CD14-positive monocyte (primary cell): ENCODE results near the gene ERC1. TPM values are rescaled to one million over a fixed set of nuclear protein-coding genes. Genes with fewer than 3 reads are reported as not detected.

Experiments
- DNase-seq, 3 donors: peaks; one replicate each; pipeline ENCODE4 v3.0.0-alpha.2; 2011 to 2022
- H2AFZ ChIP-seq: 2 replicates; pipeline ENCODE4 v1.6.0; 2012; ENCODE audit warnings: mild to moderate bottlenecking, low read depth, low read length, inconsistent platforms; ENCODE audit not compliant: insufficient read depth, poor library complexity, severe bottlenecking
- H3K27ac ChIP-seq, 2 donors: 1 replicate in 1 of 2; 2 replicates in 1 of 2; pipeline ENCODE4 v1.5.1; 2012 to 2013; ENCODE audit warnings: low read length in 2 of 2, control low read depth in 1 of 2, inconsistent platforms in 1 of 2, low read depth in 1 of 2, mild to moderate bottlenecking in 1 of 2
- H3K27me3 ChIP-seq, 2 donors: one replicate each; pipeline versions ENCODE4 v1.6.0 to v1.6.1; 2011 to 2013; ENCODE audit warnings: low read length in 2 of 2; ENCODE audit not compliant: control insufficient read depth in 2 of 2, insufficient read depth in 2 of 2
- H3K36me3 ChIP-seq, 2 donors: replicated peaks in 1 of 2; 1 replicate in 1 of 2; 2 replicates in 1 of 2; pipeline versions ENCODE4 v1.5.1 to v1.6.1; 2012 to 2013; ENCODE audit warnings: low read length in 2 of 2, control low read depth in 1 of 2, inconsistent platforms in 1 of 2, mild to moderate bottlenecking in 1 of 2; ENCODE audit not compliant: insufficient read depth in 2 of 2, control insufficient read depth in 1 of 2
- H3K4me1 ChIP-seq, 2 donors: 1 replicate in 1 of 2; 2 replicates in 1 of 2; pipeline versions ENCODE4 v1.5.1 to v1.6.1; 2012 to 2013; ENCODE audit warnings: low read length in 2 of 2, control low read depth in 1 of 2, inconsistent platforms in 1 of 2, mild to moderate bottlenecking in 1 of 2, moderate library complexity in 1 of 2; ENCODE audit not compliant: insufficient read depth in 2 of 2, control insufficient read depth in 1 of 2
- H3K4me2 ChIP-seq: replicated peaks from 2 replicates; pipeline ENCODE3; 2012; ENCODE audit warnings: low read length, moderate library complexity, mild to moderate bottlenecking; ENCODE audit not compliant: poor library complexity, severe bottlenecking; ENCODE audit errors: extremely low read depth
- H3K4me3 ChIP-seq, 3 experiments: fragments of 200-600 bp in 1 of 3; sonication (generic) in 1 of 3; replicated peaks in 1 of 3; 1 replicate in 2 of 3; 2 replicates in 1 of 3; pipeline ENCODE4 v1.5.1; 2011 to 2013; ENCODE audit warnings: low read length in 3 of 3, mild to moderate bottlenecking in 3 of 3, control low read depth in 2 of 3, low read depth in 2 of 3, inconsistent platforms in 1 of 3, moderate library complexity in 1 of 3
- H3K79me2 ChIP-seq: 2 replicates; pipeline ENCODE4 v1.6.0; 2012; ENCODE audit warnings: mild to moderate bottlenecking, control low read depth, inconsistent platforms, low read length, moderate library complexity; ENCODE audit not compliant: insufficient read depth
- H3K9ac ChIP-seq: 2 replicates; pipeline ENCODE4 v1.6.0; 2017; ENCODE audit warnings: low read length, mild to moderate bottlenecking; ENCODE audit not compliant: insufficient read depth, poor library complexity, severe bottlenecking
- H3K9me3 ChIP-seq, 2 donors: replicated peaks in 1 of 2; 1 replicate in 1 of 2; 2 replicates in 1 of 2; pipeline versions ENCODE4 v1.5.1 to v1.6.1; 2012 to 2013; ENCODE audit warnings: low read length in 2 of 2, control low read depth in 1 of 2; ENCODE audit not compliant: control insufficient read depth in 1 of 2, insufficient read depth in 1 of 2
- H4K20me1 ChIP-seq: 2 replicates; pipeline ENCODE4 v1.6.0; 2012; ENCODE audit warnings: mild to moderate bottlenecking, low read length, control low read depth, moderate library complexity; ENCODE audit not compliant: insufficient read depth
- H3K27ac Mint-ChIP-seq, 7 donors: one replicate each; pipeline ENCODE4 v1.8.0; 2020; ENCODE audit warnings: mild to moderate bottlenecking in 7 of 7, mixed read lengths in 7 of 7, moderate library complexity in 6 of 7, inconsistent platforms in 2 of 7
- H3K27me3 Mint-ChIP-seq, 3 donors: one replicate each; pipeline ENCODE4 v1.8.0; 2021 to 2022; ENCODE audit warnings: low read depth in 3 of 3, mild to moderate bottlenecking in 3 of 3, mixed read lengths in 3 of 3, moderate library complexity in 3 of 3, inconsistent platforms in 1 of 3
- H3K36me3 Mint-ChIP-seq, 2 donors: one replicate each; pipeline ENCODE4 v1.8.0; 2020; ENCODE audit warnings: mixed read lengths in 2 of 2, inconsistent platforms in 1 of 2, mild to moderate bottlenecking in 1 of 2
- H3K4me1 Mint-ChIP-seq: one replicate; pipeline ENCODE4 v1.8.0; 2020; ENCODE audit warnings: mild to moderate bottlenecking, mixed read lengths
- H3K4me3 Mint-ChIP-seq, 2 donors: one replicate each; pipeline ENCODE4 v1.8.0; 2020; ENCODE audit warnings: mild to moderate bottlenecking in 2 of 2, mixed read lengths in 2 of 2, moderate library complexity in 1 of 2
- H3K9me3 Mint-ChIP-seq, 7 donors: one replicate each; pipeline ENCODE4 v1.8.0; 2020 to 2022; ENCODE audit warnings: mixed read lengths in 7 of 7, mild to moderate bottlenecking in 6 of 7, moderate library complexity in 6 of 7, inconsistent platforms in 2 of 7
- WGBS: methylation state at CpG from one replicate; pipeline ENCODE4 v1.1.5; 2013; ENCODE audit warnings: missing lambda C conversion rate; ENCODE audit not compliant: insufficient coverage; 5-methylcytosine and 5-hydroxymethylcytosine counted together
- intact Hi-C, 2 donors: fragments of 100-400 bp; cut with micrococcal nuclease; formaldehyde crosslinking; loops; one replicate each; pipeline versions ENCODE4 v1.15.0 to v1.15.1; 2023
- polyA plus RNA-seq, 3 donors: library from polyadenylated mRNA; depleted of rRNA in 1 of 3; unstranded in 2 of 3; stranded (reverse) in 1 of 3; fragments of 300-500 nt in 2 of 3; fragments of >200 nt in 1 of 3; fragmentation: Illumina TruSeq in 2 of 3; gene quantifications; 1 replicate in 2 of 3; 2 replicates in 1 of 3; pipeline ENCODE4 v1.2.3, GENCODE V29; 2012 to 2021
- TF ChIP-seq, protein P1 (sequence below): fragments of 200-600 bp; IDR thresholded peaks from one replicate; pipeline ENCODE4 v1.8.0; 2022; ENCODE audit warnings: antibody characterized with exemption, mild to moderate bottlenecking

The ERC1 gene
- polyA plus RNA-seq, 3 donors = 4.0 to 14.3 (median 5.1) TPM

DNA sequence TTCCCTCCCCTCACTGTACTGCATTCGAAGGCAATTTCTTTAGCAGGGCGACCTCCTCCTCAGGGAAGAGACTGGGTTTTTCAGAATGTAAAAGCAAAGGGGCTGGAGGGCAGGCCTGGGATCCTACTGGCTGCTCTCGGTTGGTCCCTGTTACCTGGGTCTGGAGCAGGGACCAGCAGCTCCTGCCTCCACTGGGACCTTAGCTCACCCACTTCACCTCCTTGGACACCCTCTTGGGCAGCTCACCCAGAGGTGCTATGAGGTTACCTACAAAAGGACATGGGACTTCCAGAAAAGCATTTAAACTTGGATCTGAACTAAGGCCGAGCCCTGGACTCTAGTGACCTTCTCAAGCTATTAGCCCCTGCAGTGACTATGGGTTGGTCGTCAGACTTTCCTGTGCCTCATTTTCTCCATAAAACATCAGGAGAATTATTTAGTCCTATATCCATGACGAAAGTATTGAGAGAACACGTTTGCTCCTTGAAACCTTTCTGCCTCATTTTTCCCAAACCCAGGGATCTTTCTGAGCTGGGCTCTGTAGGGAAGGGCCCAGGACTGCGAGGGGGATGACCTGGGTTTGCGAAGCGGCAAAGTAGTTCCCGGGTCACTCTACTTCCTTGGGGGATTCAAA, 538.3 kb downstream of the ERC1 start:
- Mint-ChIP-seq H3K27me3 (peaks cover 82 to 93% (median 85%) of the 10 kb centered on the region in 3 donors), H3K9me3 (peaks cover 0 to 19% (median 14%) of the 10 kb centered on the region in 7 donors), H3K36me3 (peaks cover 7 to 10% of the 10 kb centered on the region in 2 donors), H3K27ac (no peak overlapping the region), H3K4me1 (peaks cover 31% of the 10 kb centered on the region), H3K4me3 (peak overlapping the region; percentile 82 to 86)
- Histone ChIP-seq H3K27me3 (peaks cover 62 to 78% of the 10 kb centered on the region in 2 donors), H3K4me3 (peak overlapping the region in 1 of 3 experiments; percentile 53), H2AFZ (peak overlapping the region; percentile 50), H3K9ac (no peak overlapping the region), H3K36me3 (no peaks in the 10 kb centered on the region), H4K20me1 (no peaks in the 10 kb centered on the region), H3K27ac (no peak overlapping the region), H3K79me2 (no peaks in the 10 kb centered on the region), H3K4me2 (peak overlapping the region; percentile 63), H3K9me3 (peaks cover 0 to 34% of the 10 kb centered on the region in 2 donors), H3K4me1 (peaks cover 10 to 26% of the 10 kb centered on the region in 2 donors)
- TF ChIP-seq, protein P1, sequence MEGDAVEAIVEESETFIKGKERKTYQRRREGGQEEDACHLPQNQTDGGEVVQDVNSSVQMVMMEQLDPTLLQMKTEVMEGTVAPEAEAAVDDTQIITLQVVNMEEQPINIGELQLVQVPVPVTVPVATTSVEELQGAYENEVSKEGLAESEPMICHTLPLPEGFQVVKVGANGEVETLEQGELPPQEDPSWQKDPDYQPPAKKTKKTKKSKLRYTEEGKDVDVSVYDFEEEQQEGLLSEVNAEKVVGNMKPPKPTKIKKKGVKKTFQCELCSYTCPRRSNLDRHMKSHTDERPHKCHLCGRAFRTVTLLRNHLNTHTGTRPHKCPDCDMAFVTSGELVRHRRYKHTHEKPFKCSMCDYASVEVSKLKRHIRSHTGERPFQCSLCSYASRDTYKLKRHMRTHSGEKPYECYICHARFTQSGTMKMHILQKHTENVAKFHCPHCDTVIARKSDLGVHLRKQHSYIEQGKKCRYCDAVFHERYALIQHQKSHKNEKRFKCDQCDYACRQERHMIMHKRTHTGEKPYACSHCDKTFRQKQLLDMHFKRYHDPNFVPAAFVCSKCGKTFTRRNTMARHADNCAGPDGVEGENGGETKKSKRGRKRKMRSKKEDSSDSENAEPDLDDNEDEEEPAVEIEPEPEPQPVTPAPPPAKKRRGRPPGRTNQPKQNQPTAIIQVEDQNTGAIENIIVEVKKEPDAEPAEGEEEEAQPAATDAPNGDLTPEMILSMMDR = no peak
- 59% methylated on average over 8 of the region's 11 CpGs for WGBS
- no peak for DNase-seq
- intact Hi-C loops = no loop called here

DNA sequence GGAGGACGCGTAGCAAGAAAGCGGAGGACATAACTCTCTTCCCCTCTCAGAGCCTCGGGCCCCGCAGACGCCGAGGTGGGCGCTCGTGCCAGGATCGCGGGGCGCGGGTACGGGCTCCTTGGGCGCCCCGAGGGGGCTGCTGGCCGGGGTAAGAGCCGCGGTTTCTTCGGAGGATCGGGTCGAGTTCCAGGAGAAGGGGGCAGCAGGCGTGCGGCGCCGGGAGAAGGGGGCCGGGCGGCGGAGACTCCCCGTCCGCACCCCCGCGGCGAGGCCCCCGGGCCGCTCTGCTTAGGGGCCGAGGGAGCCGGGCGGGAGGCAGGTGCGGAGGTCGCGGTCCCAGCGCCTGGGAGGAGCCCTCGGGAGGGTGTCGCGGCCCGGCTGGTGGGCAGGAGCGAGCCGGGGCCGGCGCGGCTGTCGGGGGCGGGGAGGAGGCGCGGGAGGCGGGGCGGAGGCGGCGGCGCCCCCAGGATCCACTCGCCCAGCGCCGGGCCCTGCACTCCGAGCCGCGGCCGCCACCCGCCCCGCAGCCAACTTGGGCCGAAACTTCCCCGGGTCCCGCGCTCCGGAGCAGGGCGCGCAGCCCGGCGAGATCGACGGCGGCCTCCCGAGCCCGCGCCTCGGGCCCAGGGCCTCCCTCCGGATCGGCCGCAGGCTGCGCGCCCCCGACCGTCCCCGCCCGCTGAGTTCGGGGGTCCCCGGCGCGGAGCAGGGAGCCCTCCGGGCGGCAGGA, 539.0 kb downstream of the ERC1 start:
- Histone ChIP-seq H3K9me3 (peaks cover 0 to 34% of the 10 kb centered on the region in 2 donors), H3K27ac (no peak overlapping the region), H3K4me3 (peak overlapping the region in 1 of 3 experiments; percentile 53), H3K79me2 (no peaks in the 10 kb centered on the region), H3K9ac (peak overlapping the region; percentile 21), H4K20me1 (no peaks in the 10 kb centered on the region), H3K36me3 (no peaks in the 10 kb centered on the region), H3K4me2 (peak overlapping the region; percentile 63), H3K4me1 (peaks cover 10 to 26% of the 10 kb centered on the region in 2 donors), H2AFZ (peak overlapping the region; percentile 50), H3K27me3 (peaks cover 64 to 80% of the 10 kb centered on the region in 2 donors)
- peak overlapping the region; percentile 82 to 86 for H3K4me3 Mint-ChIP-seq
- H3K4me1 Mint-ChIP-seq = peaks cover 31% of the 10 kb centered on the region
- H3K9me3 Mint-ChIP-seq = peaks cover 0 to 21% (median 14%) of the 10 kb centered on the region in 7 donors
- peaks cover 7 to 10% of the 10 kb centered on the region in 2 donors for H3K36me3 Mint-ChIP-seq
- intact Hi-C loops = no loop called here
- no peak for DNase-seq
- TF ChIP-seq, protein P1 = no peak
- peaks cover 83 to 93% (median 88%) of the 10 kb centered on the region in 3 donors for H3K27me3 Mint-ChIP-seq
- H3K27ac Mint-ChIP-seq = no peak overlapping the region
- WGBS = 2% methylated on average over 92 of the region's 101 CpGs
